CD4-positive, alpha-beta memory T cell (primary cell): Measurements from ENCODE around the gene SS18L1. TPM values are rescaled to one million over a fixed set of nuclear protein-coding genes. Genes with fewer than 3 reads are reported as not detected.

Experiments
- CTCF ChIA-PET: fragments of 350-600 bp; sonication (Branson Sonifier 250); formaldehyde crosslinking; loops from one replicate; lab custom pipeline; 2021; ENCODE audit warnings: inconsistent platforms; ENCODE audit not compliant: partially characterized antibody; lab: Charles Lee
- POLR2A ChIA-PET: fragments of 350-600 bp; sonication (Branson Sonifier 250); formaldehyde crosslinking; loops from one replicate; lab custom pipeline; 2021; ENCODE audit not compliant: partially characterized antibody; lab: Charles Lee
- DNase-seq, 5 donors: peaks; one replicate each; pipeline versions ENCODE4 v3.0.0 to v3.0.0-alpha.2; 2020 to 2022; ENCODE audit warnings: mixed read lengths in 1 of 5
- H3K27ac ChIP-seq: one replicate; pipeline ENCODE4 v1.7.0; 2013; ENCODE audit warnings: low read depth, low read length
- H3K27me3 ChIP-seq: 2 replicates; pipeline ENCODE4 v1.7.0; 2013; ENCODE audit warnings: mild to moderate bottlenecking, low read length, moderate library complexity; ENCODE audit not compliant: insufficient read depth
- H3K36me3 ChIP-seq: 2 replicates; pipeline ENCODE4 v1.7.0; 2013; ENCODE audit warnings: mild to moderate bottlenecking, low read length, moderate library complexity; ENCODE audit not compliant: insufficient read depth
- H3K4me1 ChIP-seq: 2 replicates; pipeline ENCODE4 v1.7.0; 2013; ENCODE audit warnings: mild to moderate bottlenecking, low read length, moderate library complexity; ENCODE audit not compliant: insufficient read depth
- H3K4me3 ChIP-seq, 2 donors: one replicate each; pipeline ENCODE4 v1.7.0; 2013; ENCODE audit warnings: low read length in 2 of 2, mild to moderate bottlenecking in 1 of 2
- H3K9me3 ChIP-seq, 2 donors: one replicate each; pipeline ENCODE4 v1.7.0; 2013; ENCODE audit warnings: low read length in 2 of 2, control low read depth in 1 of 2; ENCODE audit not compliant: control insufficient read depth in 1 of 2
- H3K27ac Mint-ChIP-seq, 7 donors: one replicate each; pipeline ENCODE4 v1.8.0; 2020 to 2021; ENCODE audit warnings: mixed read lengths in 7 of 7, mild to moderate bottlenecking in 6 of 7, inconsistent platforms in 3 of 7, moderate library complexity in 3 of 7
- H3K27me3 Mint-ChIP-seq, 2 donors: one replicate each; pipeline ENCODE4 v1.8.0; 2020 to 2021; ENCODE audit warnings: mixed read lengths in 2 of 2
- H3K36me3 Mint-ChIP-seq, 2 donors: one replicate each; pipeline ENCODE4 v1.8.0; 2020 to 2021; ENCODE audit warnings: mixed read lengths in 2 of 2, inconsistent platforms in 1 of 2, mild to moderate bottlenecking in 1 of 2
- H3K4me1 Mint-ChIP-seq, 4 donors: one replicate each; pipeline ENCODE4 v1.8.0; 2020 to 2021; ENCODE audit warnings: mixed read lengths in 4 of 4, mild to moderate bottlenecking in 1 of 4
- H3K4me3 Mint-ChIP-seq, 8 donors: one replicate each; pipeline ENCODE4 v1.8.0; 2020 to 2021; ENCODE audit warnings: mixed read lengths in 8 of 8, mild to moderate bottlenecking in 7 of 8, moderate library complexity in 6 of 8, inconsistent platforms in 3 of 8
- H3K9me3 Mint-ChIP-seq, 8 donors: one replicate each; pipeline ENCODE4 v1.8.0; 2020 to 2021; ENCODE audit warnings: mixed read lengths in 8 of 8, mild to moderate bottlenecking in 5 of 8, inconsistent platforms in 3 of 8, moderate library complexity in 1 of 8
- intact Hi-C: fragments of 100-400 bp; cut with micrococcal nuclease; formaldehyde crosslinking; loops from one replicate; pipeline ENCODE4 v1.15.1; 2023
- polyA plus RNA-seq, 2 donors: library from polyadenylated mRNA; unstranded; fragments of 300-500 nt; fragmentation: Illumina TruSeq; gene quantifications; one replicate each; pipeline ENCODE4 v1.2.3, GENCODE V29; 2021
- total RNA-seq, 2 experiments: library from RNA; stranded (reverse); gene quantifications; one replicate each; pipeline ENCODE4 v1.2.3, GENCODE V29; 2021

The SS18L1 gene
- total and polyA plus RNA-seq, 4 experiments from 2014 or later, result 0.71 to 24.8 (median 12.0) TPM

DNA sequence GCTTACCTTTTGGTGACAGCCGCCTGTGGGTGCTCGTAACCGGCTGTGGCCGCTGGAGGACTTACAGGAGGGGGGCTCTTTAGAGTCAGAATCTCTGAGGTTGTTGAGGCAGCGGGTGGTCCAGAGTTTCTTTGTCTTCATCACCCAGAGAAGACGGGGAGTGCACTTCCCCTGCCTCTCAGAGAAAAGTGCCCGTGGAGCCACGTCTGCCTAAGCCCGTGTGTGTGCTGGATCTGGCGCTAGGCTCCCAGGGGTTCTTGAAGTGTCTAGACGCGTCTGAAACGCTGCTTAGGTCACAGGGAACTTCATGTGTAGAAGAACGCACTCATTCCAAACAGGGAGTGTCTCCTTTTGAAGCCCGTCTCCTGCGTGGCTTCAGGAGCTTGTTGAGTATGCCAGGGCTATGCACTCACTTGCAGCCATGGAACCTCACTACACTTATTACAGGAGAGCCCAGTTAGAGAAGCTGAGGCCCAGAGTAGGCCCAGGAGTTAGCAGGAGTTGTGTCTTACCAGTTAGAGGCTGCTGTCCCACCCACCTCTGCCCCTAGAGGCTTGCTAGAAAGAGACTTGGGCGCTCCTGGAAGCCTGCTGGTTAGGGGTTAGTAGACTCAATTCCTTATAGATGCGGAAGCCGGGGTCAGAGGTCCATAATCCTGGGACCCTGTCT lies 20.0 kb upstream of the SS18L1 start:
- Mint-ChIP-seq H3K27ac (peak overlapping the region; percentile 62 to 92 (median 83)), H3K27me3 (no peaks in the 10 kb centered on the region), H3K4me1 (peaks cover 27 to 71% (median 49%) of the 10 kb centered on the region in 4 donors), H3K4me3 (peak overlapping the region; percentile 80 to 88 (median 86)), H3K9me3 (peaks cover 0 to 2% (median 0%) of the 10 kb centered on the region in 8 donors), H3K36me3 (peaks cover 27 to 46% of the 10 kb centered on the region in 2 donors)
- no peaks in the 10 kb centered on the region for H3K9me3 ChIP-seq
- peaks cover 32% of the 10 kb centered on the region for H3K4me1 ChIP-seq
- H3K36me3 ChIP-seq, result peaks cover 36% of the 10 kb centered on the region
- DNase-seq, result peak in 1 of 5 donors; percentile 38
- H3K4me3 ChIP-seq, result peak overlapping the region in 1 of 2 donors; percentile 47
- peak overlapping the region; percentile 25 for H3K27ac ChIP-seq
- no peaks in the 10 kb centered on the region for H3K27me3 ChIP-seq
- intact Hi-C loops, result loop anchor here (5.0 kb wide), 1 partner anchor 264 kb away; the partner anchor contains the start of gene RPS21
- POLR2A ChIA-PET, result interaction anchor here (0.5 to 11.1 kb wide), 6 partner anchors 9 to 62 kb away, joined by 3 to 130 read pairs (median 10); partner anchors contain the start of genes PSMA7, SS18L1 and TAF4
- CTCF ChIA-PET, result interaction anchor here (1.4 to 5.5 kb wide), 3 partner anchors 12 to 112 kb away, joined by 4 to 35 read pairs (median 8); no protein-coding TSS in a partner anchor

DNA sequence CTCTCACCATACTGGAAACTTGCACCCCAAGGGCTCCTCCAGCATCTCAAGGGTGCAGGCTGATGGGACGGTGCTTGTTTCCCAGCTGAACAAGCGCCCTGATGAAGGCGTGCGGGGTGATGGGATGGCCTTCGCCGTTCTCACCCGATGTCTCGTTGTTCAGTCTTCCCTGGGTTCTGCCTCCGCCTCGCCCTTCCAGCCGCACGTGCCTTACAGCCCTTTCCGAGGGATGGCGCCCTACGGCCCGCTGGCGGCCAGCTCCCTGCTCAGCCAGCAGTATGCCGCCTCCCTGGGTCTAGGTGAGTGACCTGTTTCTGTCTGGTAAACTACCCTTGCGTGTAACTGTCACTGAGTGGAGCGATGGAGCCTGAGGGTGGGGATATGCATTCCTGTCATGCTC lies 17.4 kb upstream of the SS18L1 start:
- Mint-ChIP-seq H3K27ac (peak overlapping the region in 1 of 7 donors; percentile 51), H3K4me3 (no peak overlapping the region), H3K36me3 (peaks cover 38 to 69% of the 10 kb centered on the region in 2 donors), H3K27me3 (no peaks in the 10 kb centered on the region), H3K9me3 (peaks cover 0 to 2% (median 0%) of the 10 kb centered on the region in 8 donors), H3K4me1 (peaks cover 18 to 57% (median 47%) of the 10 kb centered on the region in 4 donors)
- intact Hi-C loops, result no loop called here
- Histone ChIP-seq H3K4me3 (no peak overlapping the region), H3K36me3 (peaks cover 60% of the 10 kb centered on the region), H3K9me3 (no peaks in the 10 kb centered on the region), H3K27ac (no peak overlapping the region), H3K27me3 (no peaks in the 10 kb centered on the region), H3K4me1 (peaks cover 20% of the 10 kb centered on the region)
- DNase-seq, result peak in 1 of 5 donors; percentile 20
- POLR2A ChIA-PET, result interaction anchor here (1.0 to 11.1 kb wide), 3 partner anchors 10 to 59 kb away, joined by 3 to 130 read pairs (median 115); partner anchors contain the start of genes PSMA7, SS18L1 and TAF4
- CTCF ChIA-PET, result interaction anchor here (2.4 to 5.5 kb wide), 2 partner anchors 10 to 115 kb away, joined by 8 to 35 read pairs; no protein-coding TSS in a partner anchor

DNA sequence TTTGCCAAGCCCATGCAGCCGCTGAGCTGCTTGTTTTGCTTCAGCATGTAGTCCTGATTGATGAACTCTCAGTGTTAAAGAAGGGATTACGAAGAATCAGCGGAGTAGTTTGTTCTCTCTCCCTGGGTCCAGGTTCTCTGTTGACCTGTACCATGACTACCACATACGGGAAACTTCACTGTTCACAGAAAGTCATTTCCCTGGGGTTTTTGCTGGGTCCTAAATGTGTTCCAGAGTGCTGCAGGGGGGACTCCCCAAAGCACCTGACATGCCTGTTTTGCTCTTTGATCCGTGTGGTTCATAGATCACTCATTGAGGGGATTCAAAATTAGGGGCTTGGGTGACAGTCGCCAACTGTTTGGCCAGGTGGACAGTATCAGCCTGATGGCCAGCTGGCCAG lies 15.8 kb upstream of the SS18L1 start:
- intact Hi-C loops, result no loop called here
- H3K4me3 ChIP-seq, result no peak overlapping the region
- no peaks in the 10 kb centered on the region for H3K27me3 ChIP-seq
- Mint-ChIP-seq H3K9me3 (peaks cover 0 to 2% (median 0%) of the 10 kb centered on the region in 8 donors), H3K4me3 (peak overlapping the region in 1 of 8 donors; percentile 45), H3K4me1 (peaks cover 23 to 64% (median 54%) of the 10 kb centered on the region in 4 donors), H3K27ac (peak overlapping the region in 3 of 7 donors; percentile 38 to 79 (median 48)), H3K27me3 (no peaks in the 10 kb centered on the region), H3K36me3 (peaks cover 51 to 83% of the 10 kb centered on the region in 2 donors)
- no peak overlapping the region for H3K27ac ChIP-seq
- CTCF ChIA-PET, result interaction anchor here (2.4 to 5.5 kb wide), 2 partner anchors 8 to 117 kb away, joined by 5 to 35 read pairs; no protein-coding TSS in a partner anchor
- no peaks in the 10 kb centered on the region for H3K9me3 ChIP-seq
- H3K36me3 ChIP-seq, result peaks cover 74% of the 10 kb centered on the region
- peaks cover 20% of the 10 kb centered on the region for H3K4me1 ChIP-seq
- POLR2A ChIA-PET, result interaction anchor here (11.1 kb wide), 1 partner anchor 16 kb away, joined by 115 read pairs; the partner anchor contains the start of genes PSMA7 and SS18L1
- no peak for DNase-seq

DNA sequence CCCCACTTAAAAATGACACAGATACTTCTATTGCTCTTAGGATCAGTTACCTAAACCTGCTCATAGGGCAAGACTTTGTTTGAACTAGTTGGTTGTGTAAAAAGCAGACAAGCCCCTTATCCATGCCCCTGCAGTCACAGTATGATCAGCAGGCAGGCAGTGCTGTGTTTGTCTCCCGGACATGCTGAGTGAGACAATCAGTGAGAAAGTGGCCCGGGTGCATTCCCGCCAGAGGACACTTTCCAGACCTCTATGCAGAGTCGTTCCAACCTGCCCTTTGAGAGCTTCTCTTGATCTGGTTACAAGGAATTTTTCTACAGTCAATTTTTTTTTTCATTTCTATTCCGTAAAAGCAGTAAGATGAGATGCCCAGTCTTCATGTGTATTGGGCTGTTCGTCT lies 15.1 kb upstream of the SS18L1 start:
- Histone ChIP-seq H3K36me3 (peaks cover 79% of the 10 kb centered on the region), H3K27me3 (no peaks in the 10 kb centered on the region), H3K4me3 (no peak overlapping the region), H3K4me1 (peaks cover 16% of the 10 kb centered on the region), H3K9me3 (no peaks in the 10 kb centered on the region), H3K27ac (no peak overlapping the region)
- POLR2A ChIA-PET, result no interaction called here
- Mint-ChIP-seq H3K4me3 (no peak overlapping the region), H3K27ac (peak overlapping the region in 3 of 7 donors; percentile 29 to 79 (median 66)), H3K4me1 (peaks cover 22 to 65% (median 51%) of the 10 kb centered on the region in 4 donors), H3K36me3 (peaks cover 51 to 84% of the 10 kb centered on the region in 2 donors), H3K9me3 (no peaks in the 10 kb centered on the region), H3K27me3 (no peaks in the 10 kb centered on the region)
- CTCF ChIA-PET, result interaction anchor here (1.2 to 2.4 kb wide), 2 partner anchors 24 to 118 kb away, joined by 3 to 5 read pairs; no protein-coding TSS in a partner anchor
- no peak for DNase-seq
- intact Hi-C loops, result no loop called here

DNA sequence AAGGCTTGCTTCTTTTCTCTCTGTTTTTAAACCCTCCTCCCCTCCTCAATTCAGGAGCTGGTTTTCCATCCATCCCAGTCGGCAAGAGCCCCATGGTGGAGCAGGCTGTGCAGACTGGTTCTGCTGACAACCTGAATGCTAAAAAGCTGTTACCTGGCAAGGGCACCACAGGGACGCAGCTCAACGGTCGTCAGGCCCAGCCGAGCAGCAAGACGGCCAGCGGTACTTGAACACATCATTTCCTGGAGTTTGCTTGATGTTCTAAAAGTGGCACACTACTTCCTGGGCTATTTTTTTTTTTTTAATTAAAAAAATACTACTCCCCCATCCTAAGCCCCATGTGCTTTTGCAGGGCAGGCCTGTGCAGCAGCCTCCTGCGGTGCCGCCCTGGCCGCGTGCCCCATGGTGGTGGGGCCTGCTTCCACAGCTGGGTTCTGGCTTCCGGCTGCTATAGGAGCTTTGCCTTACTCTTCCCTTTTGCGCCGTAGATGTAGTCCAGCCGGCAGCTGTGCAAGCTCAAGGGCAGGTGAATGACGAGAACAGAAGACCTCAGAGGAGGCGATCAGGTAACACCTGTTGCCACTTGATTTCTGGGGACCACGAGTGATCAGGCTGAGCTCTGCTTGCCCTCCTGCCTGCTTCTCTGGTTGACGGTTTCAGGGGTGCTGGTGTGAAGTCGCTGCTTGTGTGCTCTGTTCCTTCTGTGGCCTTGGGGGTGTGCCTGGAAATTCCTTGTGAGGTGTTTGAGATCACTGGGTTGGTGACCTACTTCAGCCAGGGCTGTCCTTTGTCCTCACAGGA lies 13.6 kb upstream of the SS18L1 start:
- Histone ChIP-seq H3K9me3 (no peaks in the 10 kb centered on the region), H3K36me3 (peaks cover 90% of the 10 kb centered on the region), H3K4me3 (no peak overlapping the region), H3K4me1 (peaks cover 3% of the 10 kb centered on the region), H3K27me3 (no peaks in the 10 kb centered on the region), H3K27ac (no peak overlapping the region)
- ChIA-PET POLR2A (interaction anchor here (0.7 to 1.0 kb wide), 3 partner anchors 12 to 64 kb away, joined by 3 read pairs; partner anchors contain the start of genes PSMA7, SS18L1 and TAF4), CTCF (interaction anchor here (1.2 to 2.4 kb wide), 3 partner anchors 12 to 119 kb away, joined by 3 to 6 read pairs (median 5); no protein-coding TSS in a partner anchor)
- intact Hi-C loops, result no loop called here
- DNase-seq, result no peak
- H3K36me3 Mint-ChIP-seq, result peaks cover 54 to 85% of the 10 kb centered on the region in 2 donors
- H3K27me3 Mint-ChIP-seq, result no peaks in the 10 kb centered on the region
- peaks cover 18 to 51% (median 42%) of the 10 kb centered on the region in 4 donors for H3K4me1 Mint-ChIP-seq
- no peaks in the 10 kb centered on the region for H3K9me3 Mint-ChIP-seq
- H3K4me3 Mint-ChIP-seq, result peak overlapping the region in 2 of 8 donors; percentile 10 to 31
- peak overlapping the region in 5 of 7 donors; percentile 10 to 66 (median 30) for H3K27ac Mint-ChIP-seq

DNA sequence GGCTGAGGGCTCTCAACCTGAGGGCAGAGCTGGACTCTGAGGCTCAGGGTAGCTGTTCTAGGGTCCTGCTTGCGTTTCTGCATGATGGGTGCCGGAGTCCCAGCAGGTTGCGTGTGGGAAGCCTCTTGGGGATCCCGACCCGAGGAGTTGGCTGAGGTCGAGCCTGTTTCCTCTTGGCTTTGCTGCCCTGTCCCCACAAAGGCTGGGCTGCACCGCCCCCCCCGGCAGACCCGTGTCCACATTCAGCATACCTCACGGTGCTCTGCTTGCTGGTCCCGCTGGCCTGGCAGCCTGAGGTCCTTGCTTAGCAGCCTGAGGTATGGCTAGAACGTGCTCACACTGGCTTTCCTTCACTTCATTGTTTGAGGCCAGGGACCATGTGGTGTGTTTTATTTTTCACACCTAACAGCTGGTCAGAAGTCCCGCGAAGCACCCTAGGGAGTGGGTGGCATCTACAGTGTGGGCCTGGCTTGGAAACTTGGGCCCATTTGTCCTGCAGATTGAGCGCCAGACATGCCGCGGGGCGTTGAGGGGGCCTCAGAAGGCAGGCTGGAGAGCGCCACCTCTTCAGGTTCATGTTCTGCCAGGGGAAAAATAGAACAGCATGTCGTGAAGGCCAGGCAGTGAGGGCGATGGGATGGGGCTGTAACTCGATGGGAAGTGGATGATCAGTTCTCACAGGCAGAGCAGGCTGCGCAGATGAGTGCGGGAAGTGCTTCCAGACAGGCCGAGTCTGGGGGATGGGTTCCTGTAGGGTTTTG lies 11.8 kb upstream of the SS18L1 start:
- peak in 1 of 5 donors; percentile 5 for DNase-seq
- Histone ChIP-seq H3K4me3 (no peak overlapping the region), H3K9me3 (no peaks in the 10 kb centered on the region), H3K27ac (no peak overlapping the region), H3K4me1 (peaks cover 3% of the 10 kb centered on the region), H3K36me3 (peaks cover 88% of the 10 kb centered on the region), H3K27me3 (no peaks in the 10 kb centered on the region)
- POLR2A ChIA-PET, result interaction anchor here (1.4 to 3.0 kb wide), 3 partner anchors 8 to 12 kb away, joined by 5 to 13 read pairs (median 6); partner anchors contain the start of genes PSMA7 and SS18L1
- peak overlapping the region in 5 of 8 donors; percentile 19 to 69 (median 59) for H3K4me3 Mint-ChIP-seq
- H3K9me3 Mint-ChIP-seq, result no peaks in the 10 kb centered on the region
- intact Hi-C loops, result no loop called here
- peak overlapping the region in 6 of 7 donors; percentile 2 to 92 (median 79) for H3K27ac Mint-ChIP-seq
- H3K27me3 Mint-ChIP-seq, result no peaks in the 10 kb centered on the region
- H3K4me1 Mint-ChIP-seq, result peaks cover 13 to 48% (median 36%) of the 10 kb centered on the region in 4 donors
- CTCF ChIA-PET, result no interaction called here
- peaks cover 46 to 90% of the 10 kb centered on the region in 2 donors for H3K36me3 Mint-ChIP-seq
